Endothelial cell (in vitro differentiated cells): Measurements from ENCODE around the gene VEGFA. TPM values are rescaled to one million over a fixed set of nuclear protein-coding genes. Genes with fewer than 3 reads are reported as not detected.

Source experiments
- DNase-seq: peaks from one replicate; pipeline ENCODE4 v3.0.0; 2021; ENCODE audit warnings: low spot score
- H3K27ac Mint-ChIP-seq: one replicate; pipeline ENCODE4 v1.8.0; 2021; ENCODE audit warnings: mixed read lengths, inconsistent platforms; ENCODE audit not compliant: unreplicated experiment
- H3K27me3 Mint-ChIP-seq: one replicate; pipeline ENCODE4 v1.8.0; 2021; ENCODE audit warnings: mild to moderate bottlenecking, moderate library complexity, mixed read lengths, inconsistent platforms; ENCODE audit not compliant: unreplicated experiment
- H3K36me3 Mint-ChIP-seq: one replicate; pipeline ENCODE4 v1.8.0; 2021; ENCODE audit warnings: mild to moderate bottlenecking, low read depth, mixed read lengths, inconsistent platforms; ENCODE audit not compliant: unreplicated experiment
- H3K4me1 Mint-ChIP-seq: one replicate; pipeline ENCODE4 v1.8.0; 2021; ENCODE audit warnings: mild to moderate bottlenecking, mixed read lengths, inconsistent platforms; ENCODE audit not compliant: unreplicated experiment
- H3K4me3 Mint-ChIP-seq: one replicate; pipeline ENCODE4 v1.8.0; 2021; ENCODE audit warnings: mild to moderate bottlenecking, mixed read lengths, inconsistent platforms; ENCODE audit not compliant: unreplicated experiment
- H3K9me3 Mint-ChIP-seq: one replicate; pipeline ENCODE4 v1.8.0; 2021; ENCODE audit warnings: mixed read lengths, inconsistent platforms; ENCODE audit not compliant: unreplicated experiment
- total RNA-seq: library from RNA; stranded (reverse); fragmentation: NEBNext Ultra II Directional; extraction: Animal tissue kit (Norgen Biotek cat#: 25700); gene quantifications from one replicate; pipeline ENCODE4 v1.2.1, GENCODE V29; 2021; ENCODE audit not compliant: unreplicated experiment
- TF ChIP-seq, protein P1 (sequence below): fragments of 200-600 bp; sonication (generic); IDR thresholded peaks from one replicate; pipeline ENCODE4 v1.5.0; 2021; ENCODE audit warnings: antibody characterized with exemption; ENCODE audit not compliant: unreplicated experiment

The VEGFA gene
- total RNA-seq, 1 donor from 2014 or later = 3.5 TPM

DNA sequence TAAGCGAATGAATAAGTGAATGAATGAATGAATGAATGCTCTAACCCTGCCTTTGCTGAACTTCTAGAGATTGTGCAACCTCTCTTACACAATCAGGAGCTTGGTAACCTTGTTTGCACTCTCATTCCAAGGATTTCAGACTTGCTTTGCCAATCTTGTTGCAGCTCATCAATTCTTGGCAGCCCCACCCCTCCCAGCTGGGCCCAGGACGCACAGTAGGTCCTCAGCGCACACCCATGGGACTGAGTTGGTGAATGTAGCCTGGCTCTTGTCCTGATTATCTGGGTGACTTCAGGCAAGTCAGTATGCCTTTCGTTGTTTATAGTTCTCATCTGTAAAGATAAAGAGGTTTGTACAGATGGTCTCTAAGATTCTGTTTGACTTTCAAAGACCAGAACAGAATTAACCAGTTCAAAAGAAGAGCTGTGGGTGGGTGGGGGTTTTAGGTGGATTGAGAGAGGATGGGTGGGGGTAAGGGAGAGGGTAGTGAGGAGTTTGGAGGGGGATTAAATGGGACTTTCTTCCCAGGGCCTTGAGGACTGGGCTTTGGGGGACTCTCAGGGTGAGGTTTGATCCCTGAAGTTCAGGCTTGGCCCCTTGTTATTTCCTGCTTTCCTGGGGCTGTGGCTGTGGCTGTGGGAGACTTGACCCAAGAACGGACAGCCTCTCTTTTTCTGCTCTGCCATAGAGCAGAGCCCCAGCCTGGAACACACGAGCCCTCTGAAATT, 33.2 kb downstream of the VEGFA start:
- H3K36me3 Mint-ChIP-seq = peaks cover 3% of the 10 kb centered on the region
- no peaks in the 10 kb centered on the region for H3K4me1 Mint-ChIP-seq
- H3K4me3 Mint-ChIP-seq = no peak overlapping the region
- H3K27ac Mint-ChIP-seq = no peak overlapping the region
- TF ChIP-seq, protein P1, sequence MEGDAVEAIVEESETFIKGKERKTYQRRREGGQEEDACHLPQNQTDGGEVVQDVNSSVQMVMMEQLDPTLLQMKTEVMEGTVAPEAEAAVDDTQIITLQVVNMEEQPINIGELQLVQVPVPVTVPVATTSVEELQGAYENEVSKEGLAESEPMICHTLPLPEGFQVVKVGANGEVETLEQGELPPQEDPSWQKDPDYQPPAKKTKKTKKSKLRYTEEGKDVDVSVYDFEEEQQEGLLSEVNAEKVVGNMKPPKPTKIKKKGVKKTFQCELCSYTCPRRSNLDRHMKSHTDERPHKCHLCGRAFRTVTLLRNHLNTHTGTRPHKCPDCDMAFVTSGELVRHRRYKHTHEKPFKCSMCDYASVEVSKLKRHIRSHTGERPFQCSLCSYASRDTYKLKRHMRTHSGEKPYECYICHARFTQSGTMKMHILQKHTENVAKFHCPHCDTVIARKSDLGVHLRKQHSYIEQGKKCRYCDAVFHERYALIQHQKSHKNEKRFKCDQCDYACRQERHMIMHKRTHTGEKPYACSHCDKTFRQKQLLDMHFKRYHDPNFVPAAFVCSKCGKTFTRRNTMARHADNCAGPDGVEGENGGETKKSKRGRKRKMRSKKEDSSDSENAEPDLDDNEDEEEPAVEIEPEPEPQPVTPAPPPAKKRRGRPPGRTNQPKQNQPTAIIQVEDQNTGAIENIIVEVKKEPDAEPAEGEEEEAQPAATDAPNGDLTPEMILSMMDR = no peak
- H3K27me3 Mint-ChIP-seq = peaks cover 5% of the 10 kb centered on the region
- no peak for DNase-seq
- H3K9me3 Mint-ChIP-seq = no peaks in the 10 kb centered on the region

DNA sequence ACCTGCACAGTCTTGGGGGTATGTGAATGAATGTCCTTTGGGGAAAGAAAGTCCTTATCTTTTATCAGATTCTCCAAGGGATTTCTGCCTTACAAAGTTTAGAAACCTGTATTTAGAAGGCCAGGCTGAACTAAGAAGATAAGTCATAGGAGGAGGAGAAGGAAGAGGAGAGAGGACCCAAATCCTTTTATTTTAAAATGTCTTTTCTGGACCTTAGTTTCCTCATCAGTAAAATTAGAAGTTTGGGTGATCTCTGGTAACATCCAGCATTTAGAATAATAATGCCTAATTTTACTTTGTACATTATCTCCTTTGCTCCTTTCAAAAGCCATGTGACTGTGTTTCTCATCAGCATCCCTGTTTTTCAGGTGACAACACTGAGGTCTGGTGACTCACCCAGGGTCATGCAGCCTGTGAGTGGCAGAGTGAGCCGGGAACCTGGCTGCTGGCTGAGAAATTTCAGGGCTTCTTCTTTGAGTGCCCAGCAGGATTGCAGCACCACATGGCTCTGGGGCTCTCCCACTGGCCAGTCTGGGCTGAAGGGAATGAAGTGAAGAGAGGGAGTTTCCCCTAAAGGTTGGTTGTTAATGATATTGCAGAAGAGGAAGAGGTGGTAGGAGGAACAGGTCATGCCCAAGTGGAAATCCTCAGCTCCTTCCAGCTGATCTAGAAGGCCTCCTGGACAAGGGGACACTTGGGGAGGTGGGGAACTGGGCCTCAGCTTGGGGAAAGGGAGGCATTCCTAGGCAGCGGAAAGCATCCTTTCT, 34.0 kb downstream of the VEGFA start:
- Mint-ChIP-seq H3K9me3 (no peaks in the 10 kb centered on the region), H3K27ac (peak overlapping the region; percentile 65), H3K4me1 (no peaks in the 10 kb centered on the region), H3K4me3 (no peak overlapping the region), H3K27me3 (peaks cover 4% of the 10 kb centered on the region), H3K36me3 (peaks cover 3% of the 10 kb centered on the region)
- DNase-seq = no peak
- TF ChIP-seq, protein P1 = no peak

DNA sequence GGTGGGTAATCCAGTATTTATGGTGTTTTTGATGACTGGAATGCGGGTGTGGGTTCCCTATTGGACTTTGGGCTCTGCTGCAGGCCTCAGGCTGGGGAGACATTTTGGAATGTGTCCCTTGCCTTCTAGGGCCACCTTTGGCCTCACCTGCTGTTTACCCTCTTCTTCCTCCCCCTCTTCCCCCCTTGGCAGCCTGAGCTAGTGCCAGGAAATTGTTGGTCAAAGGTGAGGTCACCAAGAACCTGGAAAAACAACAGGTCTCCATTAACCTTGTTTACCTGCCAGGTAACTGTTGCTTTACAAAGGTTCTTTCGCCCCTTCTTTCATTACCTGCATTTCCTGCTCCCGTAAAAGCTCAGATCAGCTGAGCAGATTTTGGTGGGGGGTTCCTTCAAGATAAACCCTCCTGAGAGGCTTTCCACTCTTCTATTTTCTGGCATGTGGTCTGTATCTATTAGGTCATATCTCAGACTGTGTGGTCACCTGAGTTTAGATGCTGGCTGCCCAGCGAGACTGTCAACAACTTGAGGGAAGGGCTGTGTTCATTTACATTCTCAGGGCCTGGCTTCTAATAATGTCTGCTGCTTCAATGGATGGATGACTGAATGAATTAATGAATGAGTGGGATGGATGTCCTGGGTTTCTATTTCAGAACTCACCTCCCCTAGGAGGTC, 34.7 kb downstream of the VEGFA start:
- Mint-ChIP-seq H3K27ac (no peak overlapping the region), H3K9me3 (no peaks in the 10 kb centered on the region), H3K4me1 (no peaks in the 10 kb centered on the region), H3K27me3 (peaks cover 4% of the 10 kb centered on the region), H3K36me3 (peaks cover 3% of the 10 kb centered on the region), H3K4me3 (no peak overlapping the region)
- TF ChIP-seq, protein P1 = no peak
- DNase-seq = no peak

DNA sequence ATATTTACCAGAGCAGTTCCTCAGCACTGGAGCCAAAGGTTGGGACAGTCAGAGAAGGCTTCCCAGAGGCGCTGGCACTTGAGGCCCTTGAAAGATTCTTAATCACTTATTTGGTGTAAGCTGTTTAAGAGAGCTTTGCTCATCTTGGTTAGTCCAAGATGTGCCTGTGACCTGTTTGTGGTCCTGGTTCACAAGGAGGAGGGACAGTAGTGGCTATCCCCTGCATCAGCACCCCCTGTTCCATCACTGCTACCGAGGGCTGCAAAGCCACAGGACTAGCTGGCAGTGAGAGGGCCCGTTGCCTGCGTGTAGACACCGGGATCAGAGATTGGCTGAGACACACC, 35.7 kb downstream of the VEGFA start:
- Mint-ChIP-seq H3K4me3 (no peak overlapping the region), H3K27ac (no peak overlapping the region), H3K27me3 (peaks cover 2% of the 10 kb centered on the region), H3K4me1 (no peaks in the 10 kb centered on the region), H3K36me3 (peaks cover 3% of the 10 kb centered on the region), H3K9me3 (no peaks in the 10 kb centered on the region)
- DNase-seq = no peak
- TF ChIP-seq, protein P1 = no peak
